HG03460 (cell line): ENCODE results near the gene CHN1.

Experiments used
- ATAC-seq: cut with Tn5 transposase; IDR thresholded peaks from one replicate; pipeline ENCODE4 v1.9.1; 2021; ENCODE audit not compliant: unreplicated experiment

The CHN1 gene

GRCh38 chr2:174789001-174789400 lies 216.2 kb downstream of the CHN1 start:
- no peak for ATAC-seq

GRCh38 chr2:174788291-174788929 lies 216.8 kb downstream of the CHN1 start:
- no peak for ATAC-seq

DNA sequence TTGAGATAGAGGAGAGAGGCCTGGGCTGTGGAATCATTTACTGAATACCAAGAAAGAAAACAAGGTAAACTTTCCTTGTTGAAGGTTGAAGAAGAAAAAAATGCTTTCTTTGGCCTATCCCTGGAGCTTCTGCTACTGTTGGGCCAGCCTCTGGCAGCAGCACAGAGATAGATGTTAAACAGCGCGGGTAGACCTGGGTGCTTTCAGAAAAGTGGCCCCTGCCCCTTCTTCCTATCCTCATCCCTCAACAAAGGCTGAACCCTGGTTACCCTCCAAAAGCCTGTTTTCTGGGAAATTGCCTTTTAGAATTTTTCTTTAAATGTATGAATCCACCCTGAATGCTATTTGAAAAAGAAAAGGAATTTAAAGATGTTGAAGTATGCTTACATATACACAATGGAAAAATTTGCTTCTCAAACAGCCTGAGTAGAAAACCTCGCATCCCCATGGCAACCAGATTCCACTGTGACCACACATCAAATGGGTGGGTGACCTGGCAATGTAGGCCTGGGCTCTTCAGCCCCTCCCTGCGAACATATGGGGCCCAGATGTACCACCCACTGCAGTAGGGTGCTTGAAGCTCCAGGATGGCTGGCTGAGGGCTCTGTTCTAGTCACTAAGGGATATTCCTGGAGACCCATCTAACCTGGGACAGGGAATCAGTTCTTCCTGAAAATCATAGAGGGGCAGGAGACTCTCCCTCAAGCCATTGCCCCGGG lies 217.5 kb downstream of the CHN1 start:
- ATAC-seq, result no peak

- ATAC-seq, result no peak
Observed at GRCh38 chr2:174786066-174786725, 219.0 kb downstream of the CHN1 start.

DNA sequence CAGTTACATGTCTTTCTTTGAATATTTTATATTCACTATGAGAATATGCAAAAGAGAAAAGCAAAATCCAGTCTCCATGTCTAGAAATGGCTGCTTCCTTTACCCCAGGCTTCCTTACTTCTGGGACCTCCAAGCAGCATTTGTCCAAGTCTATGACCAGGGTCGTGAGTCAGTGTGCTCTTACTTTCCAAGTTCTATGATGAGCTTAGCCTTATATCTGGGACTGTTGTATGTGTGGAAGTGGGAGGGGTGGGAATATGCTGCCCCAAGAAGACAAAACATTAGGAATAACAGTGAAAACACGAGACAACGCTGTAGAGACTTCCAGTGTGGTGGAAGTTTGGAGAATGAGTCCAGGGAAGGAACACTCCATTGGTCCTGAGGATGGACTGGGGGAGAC lies 219.7 kb downstream of the CHN1 start:
- no peak for ATAC-seq

DNA sequence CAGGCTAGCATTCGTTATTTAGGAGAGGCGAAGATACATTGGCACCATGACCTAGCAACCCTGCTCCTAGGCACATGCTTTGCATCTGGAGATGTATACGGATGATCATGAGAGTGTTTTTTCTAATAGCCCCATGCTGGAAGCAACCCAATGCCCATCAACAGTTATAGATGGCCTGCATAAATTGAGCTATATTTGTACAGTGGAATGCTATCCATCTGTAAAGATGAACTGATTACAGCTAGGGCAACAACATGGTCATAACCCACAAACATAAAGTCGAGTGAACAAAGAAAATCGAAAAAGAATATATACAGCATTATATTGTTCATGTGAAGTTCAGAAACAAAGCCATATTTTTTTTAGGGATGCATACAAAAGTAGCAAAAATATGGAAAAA lies 220.3 kb downstream of the CHN1 start:
- no peak for ATAC-seq

- no peak for ATAC-seq
Observed at GRCh38 chr2:174784316-174784715, 220.9 kb downstream of the CHN1 start.

GRCh38 chr2:174781996-174782395 lies 223.2 kb downstream of the CHN1 start:
- ATAC-seq, result no peak

DNA sequence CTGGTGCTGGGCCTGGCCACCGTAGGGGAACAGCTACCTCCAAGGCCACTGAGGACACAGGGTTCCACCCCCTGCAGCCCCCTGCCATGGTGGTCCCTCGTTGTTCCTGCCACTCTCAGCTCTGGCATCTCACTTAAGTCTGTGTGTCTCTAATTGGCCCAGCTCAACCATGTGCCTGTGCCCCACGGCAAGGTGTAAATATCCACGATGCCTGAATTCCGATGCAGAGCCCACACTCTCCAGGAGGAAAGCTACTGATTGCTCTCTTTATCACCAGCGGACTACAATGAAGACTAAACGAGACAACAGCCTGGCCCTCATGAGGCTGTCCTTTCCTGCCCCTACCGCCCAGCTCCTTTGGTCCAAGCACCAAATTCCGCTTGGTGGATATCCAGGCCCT lies 223.9 kb downstream of the CHN1 start:
- no peak for ATAC-seq

- ATAC-seq, result no peak
Observed at GRCh38 chr2:174780856-174781255, 224.3 kb downstream of the CHN1 start.

DNA sequence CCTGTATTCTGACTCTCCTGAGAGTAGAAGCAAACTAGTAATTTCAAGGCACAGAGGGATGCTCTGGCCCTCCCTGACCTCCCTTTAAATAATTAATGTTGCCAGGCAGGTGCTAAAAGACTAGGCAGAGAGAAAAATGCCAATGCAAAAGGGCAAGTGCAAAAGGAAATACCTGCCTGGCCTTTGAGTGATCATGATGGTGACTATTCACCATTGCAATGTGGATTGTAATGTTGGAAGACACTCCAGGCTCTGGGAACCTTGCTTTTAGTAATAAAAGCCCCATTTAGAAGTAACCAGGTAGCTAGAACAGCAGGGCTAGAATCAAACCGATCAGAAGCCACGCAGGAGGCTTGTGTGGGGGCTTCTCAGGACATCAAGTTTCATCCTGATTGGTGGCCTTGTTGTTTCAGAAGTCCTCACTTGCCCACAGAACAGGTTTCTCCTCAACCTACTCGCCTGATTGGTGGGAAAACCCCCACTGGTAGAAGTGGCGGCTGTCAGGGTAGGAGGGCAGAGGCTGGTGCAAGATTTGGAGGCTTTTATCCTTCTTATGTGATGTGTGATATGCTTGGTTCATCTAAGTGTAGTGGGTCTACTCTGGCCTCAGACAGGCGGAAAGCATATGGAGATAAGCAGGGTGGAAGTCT lies 224.9 kb downstream of the CHN1 start:
- no peak for ATAC-seq

GRCh38 chr2:174779361-174779928 lies 225.7 kb downstream of the CHN1 start:
- ATAC-seq, result no peak

- ATAC-seq, result peak; percentile 59
Observed at GRCh38 chr2:174778085-174778981, 226.8 kb downstream of the CHN1 start.

GRCh38 chr2:174777347-174778084 lies 227.7 kb downstream of the CHN1 start:
- no peak for ATAC-seq

GRCh38 chr2:174776675-174777074 lies 228.5 kb downstream of the CHN1 start:
- ATAC-seq, result no peak

DNA sequence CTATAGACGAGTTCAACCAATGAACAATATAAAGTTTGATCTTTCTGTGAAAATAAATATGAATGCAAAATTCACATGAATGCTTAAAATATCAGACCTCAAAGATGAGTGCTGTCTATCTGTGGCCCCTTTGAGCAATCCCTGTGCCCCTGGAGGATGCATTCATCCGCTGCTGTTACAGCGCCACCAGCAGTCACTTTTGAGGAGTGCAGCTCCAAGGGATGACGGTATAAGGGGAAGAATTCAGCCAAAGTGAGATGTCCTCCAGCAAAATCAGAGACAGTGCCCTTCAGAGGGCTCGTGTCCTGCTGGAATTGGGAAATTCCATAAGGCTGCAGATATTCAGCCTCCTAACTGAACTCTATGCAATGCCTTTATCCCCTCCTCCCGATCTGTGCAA lies 229.0 kb downstream of the CHN1 start:
- no peak for ATAC-seq

- ATAC-seq, result no peak
Observed at GRCh38 chr2:174775571-174775980, 229.6 kb downstream of the CHN1 start.

- ATAC-seq, result no peak
Observed at GRCh38 chr2:174774886-174775285, 230.3 kb downstream of the CHN1 start.

- no peak for ATAC-seq
Observed at GRCh38 chr2:174773215-174773614, 232.0 kb downstream of the CHN1 start.

GRCh38 chr2:174772472-174772801 lies 232.7 kb downstream of the CHN1 start:
- ATAC-seq, result no peak
